Nephron progenitor cell (in vitro differentiated cells): ENCODE results near the gene SLC46A3.
"Not testable (repeated sequence)": the region's sequence is repeated elsewhere in the genome, so short reads cannot be mapped to it uniquely, and the experiment has no call there.

Experiments used
- DNase-seq: peaks from one replicate; pipeline ENCODE4 v3.0.0; 2021
- H3K27ac Mint-ChIP-seq: 2 replicates; pipeline ENCODE4 v1.8.0; 2021; ENCODE audit warnings: mild to moderate bottlenecking, moderate library complexity, mixed read lengths
- H3K27me3 Mint-ChIP-seq: 2 replicates; pipeline ENCODE4 v1.8.0; 2021; ENCODE audit warnings: mild to moderate bottlenecking, low read depth, mixed read lengths; ENCODE audit not compliant: poor library complexity
- H3K36me3 Mint-ChIP-seq: 2 replicates; pipeline ENCODE4 v1.8.0; 2021; ENCODE audit warnings: low read depth, mixed read lengths
- H3K4me1 Mint-ChIP-seq: 2 replicates; pipeline ENCODE4 v1.8.0; 2021; ENCODE audit warnings: mixed read lengths
- H3K4me3 Mint-ChIP-seq: 2 replicates; pipeline ENCODE4 v1.8.0; 2021; ENCODE audit warnings: mild to moderate bottlenecking, moderate library complexity, mixed read lengths
- H3K9me3 Mint-ChIP-seq: 2 replicates; pipeline ENCODE4 v1.8.0; 2021; ENCODE audit warnings: mild to moderate bottlenecking, moderate library complexity, mixed read lengths
- TF ChIP-seq, protein P1 (sequence below): fragments of 200-600 bp; sonication (generic); IDR thresholded peaks from 2 replicates; pipeline ENCODE4 v1.5.0; 2021; ENCODE audit warnings: antibody characterized with exemption

Gene SLC46A3

GRCh38 chr13:28684257-28684656, 34.5 kb downstream of the SLC46A3 start:
- H3K9me3 Mint-ChIP-seq, result peaks cover 30% of the 10 kb centered on the region
- peaks cover 8% of the 10 kb centered on the region for H3K27me3 Mint-ChIP-seq
- peaks cover 14% of the 10 kb centered on the region for H3K4me1 Mint-ChIP-seq
- peak; percentile 63 for DNase-seq
- H3K36me3 Mint-ChIP-seq, result peaks cover 5% of the 10 kb centered on the region
- no peak overlapping the region for H3K27ac Mint-ChIP-seq
- TF ChIP-seq, protein P1, sequence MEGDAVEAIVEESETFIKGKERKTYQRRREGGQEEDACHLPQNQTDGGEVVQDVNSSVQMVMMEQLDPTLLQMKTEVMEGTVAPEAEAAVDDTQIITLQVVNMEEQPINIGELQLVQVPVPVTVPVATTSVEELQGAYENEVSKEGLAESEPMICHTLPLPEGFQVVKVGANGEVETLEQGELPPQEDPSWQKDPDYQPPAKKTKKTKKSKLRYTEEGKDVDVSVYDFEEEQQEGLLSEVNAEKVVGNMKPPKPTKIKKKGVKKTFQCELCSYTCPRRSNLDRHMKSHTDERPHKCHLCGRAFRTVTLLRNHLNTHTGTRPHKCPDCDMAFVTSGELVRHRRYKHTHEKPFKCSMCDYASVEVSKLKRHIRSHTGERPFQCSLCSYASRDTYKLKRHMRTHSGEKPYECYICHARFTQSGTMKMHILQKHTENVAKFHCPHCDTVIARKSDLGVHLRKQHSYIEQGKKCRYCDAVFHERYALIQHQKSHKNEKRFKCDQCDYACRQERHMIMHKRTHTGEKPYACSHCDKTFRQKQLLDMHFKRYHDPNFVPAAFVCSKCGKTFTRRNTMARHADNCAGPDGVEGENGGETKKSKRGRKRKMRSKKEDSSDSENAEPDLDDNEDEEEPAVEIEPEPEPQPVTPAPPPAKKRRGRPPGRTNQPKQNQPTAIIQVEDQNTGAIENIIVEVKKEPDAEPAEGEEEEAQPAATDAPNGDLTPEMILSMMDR, result no peak
- H3K4me3 Mint-ChIP-seq, result no peak overlapping the region

DNA sequence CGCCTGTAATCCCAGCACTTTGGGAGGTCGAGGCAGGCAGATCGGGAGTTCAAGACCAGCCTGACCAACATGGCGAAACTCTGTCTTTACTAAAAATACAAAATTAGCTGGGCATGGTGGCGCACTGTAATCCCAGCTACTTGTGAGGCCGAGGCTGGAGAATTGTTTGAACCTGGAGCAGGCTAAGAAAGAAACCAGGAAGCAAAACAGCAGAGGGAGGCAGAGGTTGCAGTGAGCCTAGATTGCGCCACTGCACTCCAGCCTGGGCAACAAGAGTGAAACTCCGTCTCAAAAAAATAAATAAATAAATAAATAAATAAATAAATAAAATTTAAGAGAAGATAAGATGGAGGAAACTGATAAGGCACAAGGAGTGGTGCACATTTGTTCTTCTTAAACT, 35.6 kb downstream of the SLC46A3 start:
- H3K4me1 Mint-ChIP-seq, result peaks cover 14% of the 10 kb centered on the region
- not testable (repeated sequence) for H3K27ac Mint-ChIP-seq, H3K27me3 Mint-ChIP-seq

DNA sequence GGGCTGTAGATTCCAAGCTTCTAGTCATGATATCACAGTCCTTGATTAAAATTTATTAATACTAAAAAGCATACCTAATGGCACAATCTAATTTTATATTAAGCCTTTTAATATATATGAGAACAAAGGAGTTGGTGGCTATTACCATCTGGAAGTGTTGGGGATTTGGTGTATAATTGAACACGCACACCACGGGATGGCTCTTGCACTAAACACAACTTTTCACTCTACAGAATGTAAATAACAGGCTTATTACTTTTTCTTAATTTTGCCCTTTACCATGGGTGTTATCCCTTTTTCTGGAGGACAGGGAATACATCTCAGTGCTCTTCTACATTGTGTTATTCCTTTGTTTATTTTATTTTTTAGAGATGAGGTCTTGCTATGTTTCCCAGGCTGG, 38.2 kb downstream of the SLC46A3 start:
- Mint-ChIP-seq H3K4me1 (peaks cover 10% of the 10 kb centered on the region), H3K27ac (no peak overlapping the region), H3K36me3 (peaks cover 9% of the 10 kb centered on the region), H3K9me3 (no peaks in the 10 kb centered on the region), H3K27me3 (peaks cover 3% of the 10 kb centered on the region), H3K4me3 (no peak overlapping the region)
- TF ChIP-seq, protein P1, result no peak
- DNase-seq, result no peak

More for the DNA sequence above, 35.6 kb downstream of the SLC46A3 start:
- not testable (repeated sequence) for H3K4me3 Mint-ChIP-seq, H3K36me3 Mint-ChIP-seq, DNase-seq
- peaks cover 19% of the 10 kb centered on the region for H3K9me3 Mint-ChIP-seq

DNA sequence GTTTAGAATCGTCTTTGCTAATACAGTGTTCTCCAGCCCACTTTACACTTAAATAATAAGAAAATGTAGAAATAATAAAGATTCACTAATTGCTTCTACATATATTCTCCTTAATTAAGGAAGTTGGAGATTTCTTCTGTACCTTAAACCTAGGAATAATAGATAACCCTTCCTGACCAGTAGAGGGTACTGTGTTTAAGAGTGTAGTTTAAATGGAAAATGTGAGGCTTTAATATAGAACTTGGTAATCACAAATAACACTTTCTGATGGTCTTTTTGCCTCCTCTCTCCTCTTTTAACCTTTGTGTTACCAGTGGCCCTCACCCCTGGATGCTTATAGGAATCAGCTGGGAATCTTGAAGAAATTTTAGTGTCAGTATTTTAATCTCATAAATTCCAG, 39.1 kb downstream of the SLC46A3 start:
- TF ChIP-seq, protein P1, result peak; percentile 32
- Mint-ChIP-seq H3K4me3 (no peak overlapping the region), H3K36me3 (peaks cover 12% of the 10 kb centered on the region), H3K9me3 (no peaks in the 10 kb centered on the region), H3K27ac (no peak overlapping the region), H3K27me3 (peaks cover 6% of the 10 kb centered on the region), H3K4me1 (peaks cover 4% of the 10 kb centered on the region)
- DNase-seq, result no peak

DNA sequence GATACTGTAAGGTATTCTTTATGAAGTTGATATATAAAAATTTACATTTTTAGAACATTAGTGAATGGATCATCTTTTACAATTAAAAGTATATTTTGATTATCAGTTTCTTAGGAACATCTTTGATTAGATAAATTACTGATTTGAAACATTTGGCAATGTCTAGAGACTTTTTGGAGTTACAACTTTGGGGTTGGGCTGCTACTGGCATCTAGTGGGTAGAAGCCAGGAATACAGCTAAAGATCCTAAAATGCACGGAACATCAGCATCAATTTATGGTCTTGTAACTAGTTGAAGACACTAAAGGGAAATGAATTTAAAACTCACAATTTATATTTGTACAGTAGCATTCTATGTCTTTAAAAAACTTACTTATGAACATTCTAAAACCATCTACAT, 40.0 kb downstream of the SLC46A3 start:
- H3K27ac Mint-ChIP-seq, result no peak overlapping the region
- TF ChIP-seq, protein P1, result no peak
- peaks cover 21% of the 10 kb centered on the region for H3K36me3 Mint-ChIP-seq
- no peak overlapping the region for H3K4me3 Mint-ChIP-seq
- no peaks in the 10 kb centered on the region for H3K4me1 Mint-ChIP-seq
- H3K9me3 Mint-ChIP-seq, result no peaks in the 10 kb centered on the region
- DNase-seq, result no peak
- peaks cover 6% of the 10 kb centered on the region for H3K27me3 Mint-ChIP-seq

DNA sequence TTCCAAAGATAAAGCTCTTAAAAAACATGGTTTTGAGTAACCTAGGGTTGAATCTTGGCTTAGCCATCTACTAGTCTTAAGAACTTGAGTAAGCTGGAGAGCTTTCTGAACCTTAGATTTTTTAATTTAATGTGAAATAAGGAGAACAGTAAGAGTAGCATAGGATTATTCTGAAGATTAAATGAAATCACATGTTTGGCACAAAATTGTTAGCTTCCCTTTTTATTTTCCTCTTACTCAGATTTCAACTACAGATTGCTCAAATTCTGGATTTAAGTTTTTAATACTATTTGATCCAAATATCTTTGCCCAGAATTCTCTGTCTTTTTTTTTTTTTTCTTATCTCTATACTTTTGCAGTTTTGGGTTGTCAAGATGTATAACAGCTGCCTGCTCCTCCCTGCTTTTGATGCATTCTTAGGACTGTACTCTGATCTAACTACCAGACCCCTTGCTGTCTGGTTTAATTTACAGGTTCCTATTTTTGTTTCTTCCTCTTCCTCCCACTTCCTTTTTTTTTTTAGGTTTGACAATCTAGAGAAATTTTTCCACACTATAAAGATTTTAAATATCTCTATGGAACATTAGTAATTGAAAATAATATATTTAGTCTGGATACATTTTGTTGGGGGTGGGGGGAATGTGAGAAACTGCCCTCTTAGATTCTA, 47.5 kb downstream of the SLC46A3 start:
- Mint-ChIP-seq H3K4me3 (no peak overlapping the region), H3K9me3 (no peaks in the 10 kb centered on the region), H3K4me1 (no peaks in the 10 kb centered on the region), H3K27me3 (peaks cover 2% of the 10 kb centered on the region), H3K27ac (no peak overlapping the region), H3K36me3 (peaks cover 79% of the 10 kb centered on the region)
- TF ChIP-seq, protein P1, result no peak
- DNase-seq, result no peak
